NCI-H1694 (cell line): ENCODE results near the gene MRPL19.

ENCODE experiments used
- DNase-seq: peaks from one replicate; lab custom pipeline; 2025; lab: John Stamatoyannopoulos, UW

The MRPL19 gene

GRCh38 chr2:75736276-75736675 lies 89.7 kb downstream of the MRPL19 start:
- DNase-seq = no peak

GRCh38 chr2:75737961-75738360 lies 91.4 kb downstream of the MRPL19 start:
- no peak for DNase-seq
